Smooth muscle cell (in vitro differentiated cells): ENCODE results near the gene CUEDC1. TPM values are rescaled to one million over a fixed set of nuclear protein-coding genes. Genes with fewer than 3 reads are reported as not detected.

Experiments used
- DNase-seq: peaks from one replicate; lab custom pipeline; 2025; ENCODE audit not compliant: unreplicated experiment; lab: John Stamatoyannopoulos, UW
- H2AFZ ChIP-seq: fragments of 200-600 bp; sonication (generic); 2 replicates; pipeline ENCODE4 v1.6.0; 2016; ENCODE audit warnings: antibody characterized with exemption, low read depth, mild to moderate bottlenecking
- H3F3A ChIP-seq: fragments of 200-600 bp; sonication (generic); 2 replicates; pipeline ENCODE4 v1.6.0; 2017; ENCODE audit warnings: antibody characterized with exemption, low read depth
- H3K27ac ChIP-seq: fragments of 200-600 bp; sonication (generic); 2 replicates; pipeline ENCODE4 v1.5.1; 2016; ENCODE audit warnings: low read depth, mild to moderate bottlenecking
- H3K27me3 ChIP-seq: fragments of 200-600 bp; sonication (generic); 2 replicates; pipeline ENCODE4 v1.6.1; 2016; ENCODE audit warnings: low read depth, mild to moderate bottlenecking
- H3K36me3 ChIP-seq: fragments of 200-600 bp; sonication (generic); 2 replicates; pipeline ENCODE4 v1.5.1; 2016; ENCODE audit warnings: low read depth
- H3K4me1 ChIP-seq: fragments of 200-600 bp; sonication (generic); 2 replicates; pipeline ENCODE4 v1.5.1; 2016; ENCODE audit warnings: low read depth
- H3K4me2 ChIP-seq: fragments of 200-600 bp; sonication (generic); 2 replicates; pipeline ENCODE4 v1.6.0; 2016; ENCODE audit warnings: mild to moderate bottlenecking
- H3K4me3 ChIP-seq: fragments of 200-600 bp; sonication (generic); 2 replicates; pipeline ENCODE4 v1.5.1; 2016; ENCODE audit warnings: mild to moderate bottlenecking
- H3K79me2 ChIP-seq: fragments of 200-600 bp; sonication (generic); 2 replicates; pipeline ENCODE4 v1.6.0; 2016; ENCODE audit warnings: low read depth, mild to moderate bottlenecking
- H3K9ac ChIP-seq: fragments of 200-600 bp; sonication (generic); 2 replicates; pipeline ENCODE4 v1.6.0; 2016; ENCODE audit warnings: low read depth
- H3K9me3 ChIP-seq: fragments of 200-600 bp; sonication (generic); replicated peaks from 2 replicates; pipeline ENCODE4 v1.5.1; 2016; ENCODE audit warnings: low read depth
- H4K20me1 ChIP-seq: fragments of 200-600 bp; sonication (generic); 2 replicates; pipeline ENCODE4 v1.6.0; 2016; ENCODE audit warnings: low read depth
- WGBS: methylation state at CpG from one replicate; pipeline ENCODE4 v1.1.7; 2016; ENCODE audit warnings: low lambda C conversion rate; 5-methylcytosine and 5-hydroxymethylcytosine counted together
- polyA plus RNA-seq: library from polyadenylated mRNA; unstranded; fragments of >200 nt; fragmentation: Nextera tagmentation; extraction: Ambion mirVana; gene quantifications from 2 replicates; pipeline ENCODE4 v1.2.1, GENCODE V29; 2016
- total RNA-seq: library from RNA; depleted of rRNA; stranded (reverse); fragments of >200 nt; gene quantifications from 2 replicates; pipeline ENCODE4 v1.2.3, GENCODE V29; 2014
- TF ChIP-seq, protein P1 (sequence below): fragments of 200-600 bp; sonication (generic); IDR thresholded peaks from 2 replicates; pipeline ENCODE4 v1.5.1; 2017; ENCODE audit warnings: borderline replicate concordance, mild to moderate bottlenecking, antibody characterized with exemption; ENCODE audit not compliant: insufficient read depth, poor library complexity, severe bottlenecking

Gene CUEDC1
- total and polyA plus RNA-seq, 2 experiments from 2014 or later, result 11.1 to 11.7 TPM

DNA sequence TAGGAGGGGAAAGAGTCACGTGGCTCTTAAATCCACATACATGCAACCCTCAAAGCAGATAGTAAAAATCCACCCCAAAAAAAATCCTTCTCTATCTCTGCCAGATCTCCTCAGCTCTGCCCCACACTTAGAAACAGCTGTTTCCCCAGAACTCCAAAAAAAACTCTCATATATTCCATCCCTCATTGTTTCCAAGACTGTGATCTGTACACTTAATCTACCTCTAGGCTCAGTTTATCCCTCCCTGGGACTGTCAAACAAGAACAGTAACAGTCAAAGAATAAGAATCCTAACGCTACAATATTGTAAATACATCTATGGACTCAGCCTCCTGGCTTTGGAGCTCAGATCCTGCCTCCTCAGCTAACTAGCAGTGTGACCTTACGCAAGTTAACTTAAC lies 11.6 kb downstream of the CUEDC1 start:
- TF ChIP-seq, protein P1, sequence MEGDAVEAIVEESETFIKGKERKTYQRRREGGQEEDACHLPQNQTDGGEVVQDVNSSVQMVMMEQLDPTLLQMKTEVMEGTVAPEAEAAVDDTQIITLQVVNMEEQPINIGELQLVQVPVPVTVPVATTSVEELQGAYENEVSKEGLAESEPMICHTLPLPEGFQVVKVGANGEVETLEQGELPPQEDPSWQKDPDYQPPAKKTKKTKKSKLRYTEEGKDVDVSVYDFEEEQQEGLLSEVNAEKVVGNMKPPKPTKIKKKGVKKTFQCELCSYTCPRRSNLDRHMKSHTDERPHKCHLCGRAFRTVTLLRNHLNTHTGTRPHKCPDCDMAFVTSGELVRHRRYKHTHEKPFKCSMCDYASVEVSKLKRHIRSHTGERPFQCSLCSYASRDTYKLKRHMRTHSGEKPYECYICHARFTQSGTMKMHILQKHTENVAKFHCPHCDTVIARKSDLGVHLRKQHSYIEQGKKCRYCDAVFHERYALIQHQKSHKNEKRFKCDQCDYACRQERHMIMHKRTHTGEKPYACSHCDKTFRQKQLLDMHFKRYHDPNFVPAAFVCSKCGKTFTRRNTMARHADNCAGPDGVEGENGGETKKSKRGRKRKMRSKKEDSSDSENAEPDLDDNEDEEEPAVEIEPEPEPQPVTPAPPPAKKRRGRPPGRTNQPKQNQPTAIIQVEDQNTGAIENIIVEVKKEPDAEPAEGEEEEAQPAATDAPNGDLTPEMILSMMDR, result no peak
- Histone ChIP-seq H3K4me2 (no peak overlapping the region), H3K27ac (peak overlapping the region; percentile 10), H3F3A (peaks cover 23% of the 10 kb centered on the region), H3K4me1 (peaks cover 29% of the 10 kb centered on the region), H3K79me2 (peaks cover 32% of the 10 kb centered on the region), H3K27me3 (no peaks in the 10 kb centered on the region), H3K9ac (no peak overlapping the region), H4K20me1 (peaks cover 32% of the 10 kb centered on the region), H3K9me3 (no peaks in the 10 kb centered on the region), H3K36me3 (no peaks in the 10 kb centered on the region), H3K4me3 (no peak overlapping the region), H2AFZ (no peak overlapping the region)
- WGBS, result 75% methylated on average over 3 of the region's 3 CpGs
- no peak for DNase-seq

DNA sequence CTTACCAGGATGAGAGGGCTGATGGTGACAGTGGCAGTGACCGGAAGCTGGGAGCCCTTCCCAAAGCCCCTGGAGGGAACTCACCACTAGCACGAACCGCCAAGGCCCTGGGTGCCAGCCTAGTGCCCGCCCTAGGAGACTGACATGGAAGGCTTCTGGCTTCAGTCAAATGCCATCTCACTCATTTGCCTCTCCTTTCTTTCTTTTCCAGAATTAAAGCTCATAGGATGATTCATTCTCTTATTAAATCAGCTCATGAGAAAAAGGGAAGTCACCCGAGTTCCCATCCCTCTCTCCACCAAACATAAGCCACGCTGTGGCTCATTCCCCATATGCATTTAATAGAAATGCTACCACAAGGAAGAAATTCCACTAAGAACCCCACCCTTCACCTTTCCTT lies 12.1 kb downstream of the CUEDC1 start:
- DNase-seq, result no peak
- H3K4me3 ChIP-seq, result no peak overlapping the region
- H3K36me3 ChIP-seq, result no peaks in the 10 kb centered on the region
- peaks cover 25% of the 10 kb centered on the region for H3K4me1 ChIP-seq
- H3K27ac ChIP-seq, result peak overlapping the region; percentile 10
- H3K27me3 ChIP-seq, result no peaks in the 10 kb centered on the region
- peak overlapping the region; percentile 29 for H3K4me2 ChIP-seq
- 76% methylated on average over 6 of the region's 6 CpGs for WGBS
- H3F3A ChIP-seq, result peaks cover 19% of the 10 kb centered on the region
- peaks cover 37% of the 10 kb centered on the region for H3K79me2 ChIP-seq
- H4K20me1 ChIP-seq, result peaks cover 32% of the 10 kb centered on the region
- no peaks in the 10 kb centered on the region for H3K9me3 ChIP-seq
- no peak overlapping the region for H2AFZ ChIP-seq
- TF ChIP-seq, protein P1, result no peak
- no peak overlapping the region for H3K9ac ChIP-seq

DNA sequence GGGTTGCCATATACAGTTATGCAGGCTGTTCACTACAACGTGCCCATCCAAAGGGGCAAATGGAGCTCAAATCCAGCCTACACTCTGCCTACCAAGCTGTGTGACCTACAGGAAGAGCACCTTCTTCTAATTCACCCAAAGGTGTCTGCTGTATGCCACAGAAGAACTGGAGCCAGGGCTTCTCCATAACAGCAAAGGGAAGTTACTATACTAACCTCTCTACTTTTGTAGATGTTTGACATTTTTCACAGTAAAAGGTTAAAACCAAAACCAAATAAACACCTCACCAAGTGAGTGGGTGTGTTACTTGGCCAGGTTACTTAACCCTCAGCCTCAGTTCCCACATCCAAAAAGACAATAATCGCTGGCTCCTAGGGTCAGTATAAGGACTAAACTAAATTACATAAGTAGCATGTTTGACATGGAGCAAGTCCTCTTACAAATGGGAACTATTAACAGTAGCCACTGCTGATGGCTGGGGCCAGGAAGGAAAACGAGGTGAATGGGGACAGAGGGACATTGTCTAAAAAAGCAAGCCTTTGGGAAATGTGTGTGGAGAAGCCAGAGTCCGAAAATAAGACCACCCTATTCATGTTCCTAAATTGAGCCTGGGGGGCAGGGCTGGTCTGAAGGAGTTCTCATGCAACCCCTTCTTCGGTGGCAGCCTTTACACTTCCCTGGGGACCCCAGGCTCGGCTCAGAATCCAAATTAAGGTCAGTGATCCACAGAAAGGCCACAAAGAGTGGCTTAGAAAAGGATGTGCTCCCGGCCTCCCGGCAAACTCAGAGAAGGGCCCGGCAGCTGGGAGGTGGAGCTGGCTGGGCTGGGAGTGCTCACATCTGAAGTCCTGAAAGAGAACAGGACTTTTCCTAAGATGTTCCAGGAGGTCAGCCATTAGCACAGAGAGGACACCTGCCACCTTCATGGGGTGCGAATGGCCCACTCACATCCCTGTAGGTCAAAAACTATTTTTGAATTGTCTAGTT lies 13.5 kb downstream of the CUEDC1 start:
- no peaks in the 10 kb centered on the region for H3K27me3 ChIP-seq
- H2AFZ ChIP-seq, result no peak overlapping the region
- no peaks in the 10 kb centered on the region for H3K36me3 ChIP-seq
- peaks cover 15% of the 10 kb centered on the region for H3K4me1 ChIP-seq
- no peak overlapping the region for H3K4me2 ChIP-seq
- TF ChIP-seq, protein P1, result no peak
- no peak overlapping the region for H3K4me3 ChIP-seq
- no peak overlapping the region for H3K9ac ChIP-seq
- no peaks in the 10 kb centered on the region for H3K9me3 ChIP-seq
- peaks cover 51% of the 10 kb centered on the region for H3K79me2 ChIP-seq
- WGBS, result 91% methylated on average over 10 of the region's 10 CpGs
- DNase-seq, result no peak
- peaks cover 32% of the 10 kb centered on the region for H4K20me1 ChIP-seq
- peaks cover 20% of the 10 kb centered on the region for H3F3A ChIP-seq
- no peak overlapping the region for H3K27ac ChIP-seq
